HK-2 (cell line): ENCODE data around the gene SPG7.
"Not testable (repeated sequence)": the region's sequence is repeated elsewhere in the genome, so short reads cannot be mapped to it uniquely, and the experiment has no call there.

Experiments
- DNase-seq: peaks from one replicate; pipeline ENCODE4 v3.0.0-alpha.2; 2018; ENCODE audit not compliant: unreplicated experiment

Gene SPG7

DNA sequence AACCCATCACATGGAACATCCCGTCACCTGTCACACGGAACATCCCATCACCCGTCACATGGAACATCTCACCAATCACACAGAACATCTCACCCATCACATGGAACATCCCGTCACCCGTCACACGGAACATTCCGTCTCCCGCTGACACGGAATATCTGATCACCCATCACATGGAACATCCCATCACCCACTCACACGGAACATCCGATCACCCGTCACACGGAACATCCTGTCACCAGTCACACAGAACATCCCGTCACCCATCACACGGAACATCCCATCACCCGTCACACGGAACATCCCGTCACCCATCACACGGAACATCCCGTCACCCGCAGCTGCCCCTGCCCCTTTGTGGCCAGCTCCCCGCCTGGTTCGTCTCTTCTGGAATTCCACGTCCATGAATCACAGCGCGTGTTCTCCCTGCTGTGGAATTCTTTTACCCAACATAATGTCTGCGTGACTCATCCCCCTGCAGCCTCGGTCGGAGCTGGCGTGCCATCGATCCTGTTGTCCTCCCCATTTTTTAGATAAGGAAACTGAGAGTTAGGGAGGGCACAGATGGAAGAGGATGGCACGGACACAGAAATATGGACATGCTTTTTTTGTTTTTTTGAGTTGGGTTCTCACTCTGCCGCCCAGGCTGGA is 73.0 kb downstream of the SPG7 start:
- DNase-seq, result peak; percentile 94

DNA sequence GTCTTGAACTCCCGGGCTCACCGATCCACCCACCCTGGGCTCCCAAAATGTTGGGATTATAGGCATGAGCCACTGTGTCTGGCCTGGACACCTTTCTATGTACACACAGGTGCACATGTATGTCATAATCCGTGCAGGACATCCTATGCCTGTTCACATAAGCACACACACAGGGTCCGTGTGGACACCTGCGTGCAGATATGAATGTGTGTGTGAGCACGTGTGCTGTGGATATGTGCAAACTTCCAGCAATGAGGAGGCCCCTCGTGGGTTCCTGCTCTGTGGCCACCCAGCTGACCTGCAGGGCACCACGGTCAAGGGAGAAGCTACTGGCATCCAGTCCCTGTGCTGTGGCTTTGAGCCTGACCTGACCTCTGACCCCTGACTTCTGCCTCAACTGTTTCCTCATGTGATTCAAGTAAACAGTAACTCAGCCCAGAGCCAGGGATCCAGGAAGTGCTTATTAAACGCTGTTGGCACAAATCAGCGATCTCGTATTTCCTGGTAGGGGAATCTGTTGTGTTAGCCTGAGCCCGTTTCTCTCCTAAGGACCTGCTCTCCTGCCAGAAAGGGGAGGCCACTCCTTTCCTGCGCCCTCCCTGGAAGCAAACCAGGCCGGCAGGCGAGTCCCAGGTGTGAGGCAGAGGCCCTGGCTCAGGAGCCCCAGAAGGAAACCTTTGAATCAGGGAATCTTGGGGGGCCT is 73.8 kb downstream of the SPG7 start:
- no peak for DNase-seq

DNA sequence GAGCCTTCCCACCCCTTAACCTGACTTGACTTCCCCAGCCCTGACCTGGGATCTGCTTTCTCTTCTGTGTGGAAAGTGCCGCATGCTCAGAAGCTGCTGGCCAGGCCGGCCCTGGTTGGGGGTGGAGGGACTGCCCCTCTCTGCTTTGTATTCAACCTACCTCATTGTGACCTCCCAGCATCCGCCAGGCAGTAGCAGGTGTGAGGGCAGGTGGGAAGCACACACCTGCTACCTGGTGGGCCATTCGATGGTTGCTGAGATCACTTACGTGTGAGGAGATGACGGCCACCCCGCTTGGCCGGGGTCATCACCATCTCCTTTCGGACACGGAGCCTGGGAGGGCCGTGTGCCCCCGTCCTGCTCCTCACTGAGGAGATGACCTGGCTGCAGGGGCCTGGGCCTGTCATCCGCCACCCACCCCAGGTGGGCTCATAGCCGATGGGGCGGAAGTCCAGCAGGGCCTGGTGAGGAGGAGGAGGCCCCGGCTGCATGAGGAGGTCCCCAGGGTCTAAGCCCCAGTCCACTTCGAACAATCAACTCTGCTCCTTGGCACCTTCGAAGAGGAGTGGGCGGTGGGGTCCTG is 74.5 kb downstream of the SPG7 start:
- DNase-seq, result no peak

DNA sequence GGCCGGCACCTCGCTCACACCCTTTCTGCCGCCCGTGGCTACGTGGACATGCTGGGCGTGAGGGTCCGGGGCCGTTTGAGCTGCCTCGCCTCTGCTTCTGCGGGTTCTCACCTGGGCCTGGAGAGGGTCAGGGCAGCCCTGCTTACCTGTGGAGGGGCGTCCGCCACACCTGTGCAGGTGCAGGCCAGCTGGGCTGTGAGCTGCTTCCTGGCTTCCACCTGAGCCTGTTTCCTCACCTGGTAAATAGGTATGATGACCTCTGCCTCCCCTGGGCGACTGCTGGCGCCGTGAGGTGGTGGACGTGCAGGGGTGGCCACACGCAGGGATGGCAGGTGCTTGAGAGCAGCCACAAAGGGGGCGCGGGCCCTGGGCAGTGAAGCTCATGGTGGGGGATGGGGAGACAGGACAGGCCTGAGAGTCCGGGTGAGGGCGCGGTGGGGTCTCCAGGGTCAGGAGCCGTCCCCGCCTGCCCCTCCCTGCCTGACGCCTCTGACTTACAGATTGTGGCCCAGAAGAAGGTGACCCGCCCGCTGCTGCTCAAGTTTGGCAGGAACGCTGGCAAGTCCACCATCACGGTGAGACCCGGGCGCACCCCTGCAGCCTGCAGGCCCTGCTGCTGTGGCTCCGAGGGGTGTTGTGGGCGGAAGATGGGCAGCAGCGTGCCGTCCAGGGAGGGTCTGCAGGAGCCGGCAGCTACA is 75.1 kb downstream of the SPG7 start:
- DNase-seq, result no peak

DNA sequence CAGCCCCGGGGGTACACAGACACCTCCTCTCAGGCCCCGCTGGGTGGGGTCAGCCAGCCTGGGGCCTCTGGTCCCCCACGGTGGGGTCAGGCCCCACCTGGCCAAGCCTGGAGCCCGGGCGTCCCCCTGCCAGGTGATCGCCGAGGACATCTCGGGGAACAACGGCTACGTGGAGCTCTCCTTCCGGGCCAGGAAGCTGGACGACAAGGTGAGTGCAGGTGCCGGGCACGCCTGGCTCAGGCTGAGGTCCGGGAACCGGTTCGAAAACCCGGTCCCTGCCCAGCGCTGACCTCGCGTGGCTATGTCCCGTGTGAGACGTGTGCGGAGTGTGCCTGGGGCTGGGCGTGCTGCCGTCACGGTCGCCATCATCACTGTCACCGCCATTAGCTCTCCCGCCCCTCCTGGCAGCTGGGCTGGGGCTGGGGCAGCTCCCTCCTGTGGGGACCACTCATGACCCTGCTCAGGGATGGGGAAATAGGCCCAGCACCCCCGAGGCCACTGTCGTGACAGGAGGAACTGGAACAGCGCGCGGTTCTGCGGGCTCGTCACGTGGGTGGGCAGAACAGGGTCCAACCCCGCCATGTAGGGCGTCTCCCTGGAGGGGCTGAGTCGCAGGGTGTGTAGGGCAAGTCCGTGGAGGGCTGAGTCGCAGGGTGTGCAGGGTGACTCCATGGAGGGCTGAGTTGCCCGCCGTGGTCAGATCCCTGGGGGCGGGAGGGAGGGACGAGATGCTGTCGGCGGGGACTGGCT is 75.9 kb downstream of the SPG7 start:
- DNase-seq, result no peak

DNA sequence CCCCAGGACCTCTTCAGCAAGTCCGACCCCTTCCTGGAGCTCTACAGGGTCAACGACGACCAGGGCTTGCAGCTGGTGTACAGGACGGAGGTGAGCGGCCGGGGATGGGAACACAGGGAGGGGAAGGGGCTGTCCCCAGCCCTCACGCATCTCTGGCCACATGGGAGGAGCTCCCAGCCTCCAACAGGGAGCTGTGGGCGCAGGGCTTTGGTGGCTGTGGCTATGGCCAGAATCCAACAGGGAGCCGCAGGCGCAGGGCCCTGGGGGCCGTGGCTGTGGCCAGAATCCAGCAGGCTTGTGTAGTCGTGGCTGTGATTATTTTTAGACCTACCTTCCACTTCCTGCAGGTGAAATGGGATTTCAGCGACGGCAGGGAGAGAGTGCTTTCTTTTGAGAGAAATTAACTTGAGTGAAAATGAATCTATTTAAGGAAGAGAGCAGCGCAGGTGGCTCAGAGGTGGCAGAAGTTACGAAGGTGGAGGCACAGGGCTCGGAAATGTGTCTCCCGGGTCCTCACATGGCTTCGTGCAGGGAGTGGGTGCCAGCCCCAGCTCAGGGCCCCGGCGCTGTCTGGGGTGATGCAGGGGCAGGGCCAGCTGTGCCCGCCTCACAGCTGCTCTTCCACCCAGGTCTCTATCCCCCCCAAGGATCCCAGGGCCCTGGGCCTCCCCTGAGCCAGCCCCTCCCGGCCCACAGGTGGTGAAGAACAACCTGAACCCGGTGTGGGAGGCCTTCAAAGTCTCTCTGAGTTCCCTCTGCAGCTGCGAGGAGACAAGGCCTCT is 76.8 kb downstream of the SPG7 start:
- no peak for DNase-seq

DNA sequence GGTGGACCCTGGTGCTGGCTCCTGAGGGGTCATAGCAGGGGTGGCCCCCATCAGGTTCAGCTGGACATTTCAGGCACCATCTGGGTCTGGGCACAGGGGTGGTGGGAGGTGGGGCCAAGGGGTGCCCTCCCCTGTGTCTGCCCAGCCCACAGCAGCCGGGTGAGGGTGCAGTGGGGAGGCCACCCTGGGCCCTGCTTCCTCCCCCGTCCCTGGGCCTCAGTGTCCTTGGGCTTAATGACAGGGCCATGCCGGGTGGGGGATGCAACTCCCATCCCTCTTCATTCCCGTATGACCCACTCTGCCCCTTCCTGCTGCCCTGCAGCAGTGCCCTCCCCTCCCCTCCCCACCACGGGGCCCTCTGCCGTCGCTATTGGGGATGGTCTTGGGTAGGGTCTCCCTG is 78.0 kb downstream of the SPG7 start:
- DNase-seq, result no peak

DNA sequence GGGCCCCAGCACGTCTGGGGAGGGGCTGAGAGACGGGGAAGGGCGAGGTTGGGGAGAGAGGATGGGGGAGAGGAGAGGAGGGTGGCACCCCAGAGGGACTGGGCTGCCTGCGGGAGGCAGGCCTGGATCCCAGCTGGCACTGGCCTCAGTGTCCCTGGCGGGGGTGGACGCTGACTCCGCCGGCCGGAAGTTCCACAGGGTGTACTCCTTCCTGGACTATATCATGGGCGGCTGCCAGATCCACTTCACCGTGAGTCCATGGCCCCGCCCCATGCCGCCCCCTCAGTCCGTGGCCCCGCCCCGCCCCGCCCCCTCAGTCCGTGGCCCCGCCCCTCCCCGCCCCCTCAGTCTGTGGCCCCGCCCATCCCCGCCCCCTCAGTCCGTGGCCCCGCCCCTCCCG is 78.7 kb downstream of the SPG7 start:
- DNase-seq, result no peak

DNA sequence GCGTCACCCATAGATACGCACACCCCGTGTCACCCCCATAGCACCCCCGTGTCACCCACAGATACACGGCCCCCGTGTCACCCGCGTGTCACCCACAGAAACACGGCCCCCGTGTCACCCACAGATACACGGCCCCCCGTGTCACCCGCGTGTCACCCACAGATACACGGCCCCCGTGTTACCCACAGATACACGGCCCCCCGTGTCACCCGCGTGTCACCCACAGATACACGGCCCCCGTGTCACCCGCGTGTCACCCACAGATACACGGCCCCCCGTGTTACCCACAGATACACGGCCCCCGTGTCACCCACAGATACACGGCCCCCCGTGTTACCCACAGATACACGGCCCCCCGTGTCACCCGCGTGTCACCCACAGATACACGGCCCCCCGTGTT is 79.5 kb downstream of the SPG7 start:
- DNase-seq, result not testable (repeated sequence)

DNA sequence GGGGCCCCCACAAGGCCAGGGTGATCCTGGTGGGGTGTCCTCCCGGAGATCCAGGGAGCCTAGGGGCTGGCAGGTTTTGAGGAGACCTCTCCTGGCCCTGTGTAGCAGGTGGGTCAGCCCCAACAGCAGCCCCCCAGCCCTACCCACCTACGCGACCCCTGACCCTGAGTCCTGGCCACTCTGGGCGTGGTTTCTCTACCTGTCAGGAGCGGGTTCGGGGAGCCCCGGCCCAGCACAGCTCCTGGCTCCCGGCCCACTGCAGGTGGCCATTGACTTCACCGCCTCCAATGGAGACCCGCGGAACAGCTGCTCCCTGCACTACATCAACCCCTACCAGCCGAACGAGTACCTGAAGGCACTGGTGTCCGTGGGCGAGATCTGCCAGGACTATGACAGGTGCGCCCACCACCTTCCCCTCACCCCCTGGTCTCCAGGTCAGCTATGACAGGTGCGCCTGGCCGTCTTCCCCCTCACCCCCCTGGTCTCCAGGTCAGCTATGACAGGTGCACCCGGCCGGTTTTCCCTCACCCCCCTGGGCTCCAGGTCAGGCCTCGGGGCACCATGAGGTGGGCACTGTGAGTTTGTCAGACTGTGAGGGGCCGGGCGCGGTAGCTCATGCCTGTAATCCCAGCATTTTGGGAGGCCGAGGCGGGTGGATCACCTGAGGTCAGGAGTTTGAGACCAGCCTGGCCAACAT is 80.4 kb downstream of the SPG7 start:
- DNase-seq, result no peak

DNA sequence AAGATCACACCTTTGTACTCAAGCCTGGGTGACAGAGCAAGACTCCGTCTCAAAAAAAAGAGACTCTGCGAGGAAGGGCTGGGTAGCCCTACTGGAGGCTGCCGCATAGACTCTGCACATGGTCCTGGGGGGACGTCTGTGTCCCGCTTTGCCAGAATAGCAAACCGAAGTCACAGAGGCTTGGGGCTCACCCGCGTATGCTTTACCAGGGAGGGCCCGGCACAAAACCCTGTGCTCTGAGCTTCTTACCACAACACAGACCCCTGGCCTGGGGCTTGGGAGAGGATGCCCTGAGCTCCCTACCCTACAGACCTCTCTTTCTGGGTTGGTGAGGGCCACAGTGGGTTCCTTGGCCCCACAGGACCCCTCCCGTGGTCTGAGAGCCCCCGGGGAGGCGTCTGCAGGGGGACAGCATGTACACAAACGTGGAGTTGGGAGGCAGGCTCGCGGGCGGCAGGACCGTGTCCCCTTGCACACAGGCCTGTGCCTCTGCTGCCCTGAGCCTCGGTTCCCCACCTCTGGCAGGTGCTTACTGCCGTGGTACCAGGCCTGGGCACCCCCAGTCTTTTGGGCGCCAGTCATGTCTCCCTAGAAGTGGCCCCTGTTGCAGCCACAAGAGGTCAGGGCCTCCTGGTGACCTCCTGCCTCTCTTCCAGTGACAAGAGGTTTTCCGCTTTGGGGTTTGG is 81.2 kb downstream of the SPG7 start:
- no peak for DNase-seq

DNA sequence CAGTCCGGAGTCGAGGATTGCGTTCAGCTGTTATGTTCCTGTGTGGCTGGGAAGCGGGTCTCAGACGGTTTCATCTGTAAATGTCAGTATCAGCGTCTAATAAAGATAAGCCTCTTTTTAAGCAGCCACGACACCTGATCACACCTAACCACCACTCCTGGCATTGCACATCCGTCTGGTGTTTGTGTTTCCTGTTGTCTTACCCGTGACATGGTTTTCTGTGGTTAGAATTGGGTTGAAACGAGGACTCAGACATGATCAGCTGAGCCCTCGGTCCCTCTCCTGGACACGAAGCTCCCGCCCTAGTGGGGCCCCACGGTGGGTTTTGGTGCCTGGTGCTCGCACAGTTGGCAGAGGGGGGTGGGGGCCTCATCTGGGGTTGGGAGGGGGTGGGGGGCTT is 85.6 kb downstream of the SPG7 start:
- no peak for DNase-seq

DNA sequence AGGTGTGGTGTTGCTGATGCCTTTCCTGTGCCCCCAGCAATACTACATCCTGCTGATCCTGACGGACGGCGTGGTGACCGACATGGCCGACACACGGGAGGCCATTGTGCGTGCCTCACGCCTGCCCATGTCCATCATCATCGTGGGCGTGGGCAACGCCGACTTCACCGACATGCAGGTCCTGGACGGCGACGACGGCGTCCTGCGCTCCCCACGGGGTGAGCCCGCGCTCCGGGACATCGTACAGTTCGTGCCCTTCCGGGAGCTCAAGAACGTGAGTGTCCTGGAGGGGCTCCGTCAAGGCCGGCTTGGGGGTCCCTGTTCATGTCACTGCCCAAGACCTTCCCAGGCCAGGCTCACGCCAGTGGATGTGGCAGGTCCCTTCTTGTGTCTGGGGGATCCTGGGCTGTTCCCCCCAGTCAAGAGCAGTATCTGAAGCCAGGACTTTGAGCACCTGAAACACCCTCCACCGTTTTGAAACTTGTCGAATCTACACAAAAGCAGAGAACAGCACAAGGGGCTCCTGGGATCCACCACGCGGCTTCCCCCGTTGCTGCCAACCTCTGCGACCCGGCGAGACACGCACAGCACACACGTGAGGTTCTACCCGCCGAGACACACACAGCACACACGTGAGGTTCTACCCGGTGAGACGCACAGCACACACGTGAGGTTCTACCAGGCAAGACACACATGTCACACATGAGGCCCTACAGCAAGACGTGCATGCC is 87.3 kb downstream of the SPG7 start:
- no peak for DNase-seq

DNA sequence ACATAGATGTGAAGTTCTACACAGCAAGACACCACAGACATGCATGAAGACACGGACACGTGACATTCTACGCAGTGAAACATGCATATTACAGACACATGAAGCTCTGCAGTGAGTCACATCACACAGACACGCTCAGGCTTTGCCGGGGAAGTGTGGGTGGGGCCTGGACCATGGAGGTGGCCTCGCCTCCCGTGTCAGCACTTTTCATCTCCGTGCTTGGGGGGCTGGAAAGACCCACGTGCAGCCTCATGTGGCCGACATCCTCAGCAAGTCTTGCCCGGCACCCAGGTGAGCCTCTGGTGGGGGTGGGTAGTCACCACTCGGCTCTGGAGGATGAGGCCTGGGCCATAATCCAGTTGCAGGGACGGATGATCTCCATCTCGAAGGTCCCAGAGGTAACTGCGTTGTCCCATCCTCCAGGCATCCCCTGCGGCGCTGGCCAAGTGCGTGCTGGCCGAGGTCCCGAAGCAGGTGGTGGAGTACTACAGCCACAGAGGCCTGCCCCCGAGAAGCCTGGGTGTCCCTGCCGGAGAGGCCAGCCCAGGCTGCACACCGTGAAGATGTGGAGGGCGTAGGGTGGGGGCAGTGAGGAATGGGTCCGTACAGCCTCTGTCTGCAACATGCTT is 88.0 kb downstream of the SPG7 start:
- DNase-seq, result no peak

DNA sequence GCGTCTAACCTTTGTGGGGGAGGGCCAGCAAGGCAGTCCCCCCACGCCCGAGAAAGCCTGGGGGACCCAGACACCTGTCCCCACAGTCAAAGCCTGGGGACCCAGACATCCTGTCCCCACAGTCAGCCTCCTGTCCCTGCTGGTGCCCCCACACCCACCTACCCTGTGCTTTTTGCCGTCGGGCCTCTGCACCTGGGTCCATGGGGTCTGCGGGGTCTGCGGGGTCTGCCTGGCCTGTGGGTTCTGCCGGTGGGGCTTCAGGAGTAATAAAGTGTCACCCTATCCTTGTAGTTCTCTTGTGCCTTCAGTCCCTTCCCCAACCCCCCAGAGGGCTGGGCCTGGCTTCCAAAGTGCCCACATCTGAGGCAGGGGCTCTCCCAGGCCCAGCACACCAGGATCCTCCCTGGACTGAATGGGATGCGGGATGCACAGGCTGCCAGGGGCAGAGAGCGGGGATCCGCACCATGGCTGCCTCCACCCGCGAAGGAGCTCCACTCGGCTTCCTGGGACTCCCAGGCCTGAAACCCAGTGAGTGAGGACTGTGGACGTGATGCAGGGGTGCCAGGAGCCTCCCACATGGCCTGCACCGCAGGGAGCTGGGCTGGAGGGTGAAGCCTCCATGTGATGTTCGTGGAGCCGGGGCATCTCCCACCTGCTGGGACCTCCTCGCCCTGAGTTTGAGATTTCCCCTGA is 88.9 kb downstream of the SPG7 start:
- DNase-seq, result no peak

DNA sequence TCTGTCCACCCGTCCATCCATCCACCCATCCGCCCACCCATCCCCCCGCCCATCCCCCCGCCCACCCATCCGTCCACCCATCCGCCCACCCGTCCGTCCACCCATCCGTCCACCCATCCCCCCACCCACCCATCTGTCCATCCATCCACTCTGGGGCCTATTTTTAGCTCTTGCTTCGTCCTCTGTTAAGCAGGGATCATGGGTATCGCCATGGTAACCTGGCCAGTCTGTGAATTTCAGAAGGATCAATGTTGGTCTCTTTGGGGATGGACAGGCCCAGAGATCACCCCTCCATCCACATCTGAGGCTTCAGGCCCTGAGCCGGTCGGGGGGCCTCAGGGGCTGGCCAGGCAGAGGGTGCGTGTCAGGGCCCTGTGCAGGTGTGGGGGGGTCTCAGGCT is 90.0 kb downstream of the SPG7 start:
- no peak for DNase-seq

DNA sequence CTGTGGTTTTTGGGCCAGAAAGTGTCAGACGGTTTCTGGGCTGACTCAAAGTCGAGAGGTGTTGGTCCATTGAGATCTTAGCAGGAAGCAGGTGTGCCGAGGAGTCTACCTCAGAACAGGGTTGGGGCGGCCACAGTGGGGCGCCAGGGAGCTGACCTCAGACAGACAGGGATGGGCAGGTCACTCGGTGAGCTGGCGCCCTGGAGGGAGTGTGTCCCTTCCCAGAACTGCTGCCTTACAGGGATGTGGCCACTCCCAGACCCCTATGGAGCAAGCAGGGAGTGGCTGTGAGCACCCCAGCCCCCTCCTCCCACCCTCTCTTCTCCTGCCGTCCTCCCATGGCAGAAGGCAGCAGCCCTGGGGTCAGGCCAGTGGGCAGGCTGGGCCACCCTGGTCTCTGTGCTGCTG is 91.3 kb downstream of the SPG7 start:
- DNase-seq, result peak; percentile 77

DNA sequence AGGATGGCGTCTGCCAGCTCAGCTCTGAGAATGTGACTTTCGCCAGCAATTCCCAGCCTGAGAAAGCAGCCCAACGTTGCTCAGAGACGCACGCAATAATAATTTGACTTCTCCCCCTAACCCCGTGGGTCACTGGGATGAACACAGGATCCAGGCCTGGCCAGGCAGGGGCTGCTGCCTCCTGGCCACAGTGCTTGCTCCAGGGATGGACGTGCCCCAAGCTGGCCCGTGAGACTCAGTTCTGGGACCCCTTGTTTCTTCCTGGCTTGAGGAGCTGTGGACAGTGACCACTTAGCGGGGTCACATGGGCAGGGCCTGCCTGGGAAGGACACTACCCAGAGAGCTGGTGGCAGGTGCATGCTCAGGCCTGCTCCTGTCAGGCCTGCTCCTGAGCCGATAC is 91.7 kb downstream of the SPG7 start:
- DNase-seq, result no peak
